Thymus (tissue), 14 donors: ENCODE measurements around the gene NT5DC3. TPM values are rescaled to one million over a fixed set of nuclear protein-coding genes. Genes with fewer than 3 reads are reported as not detected.

Experiments used
- DNase-seq, 9 donors: peaks; one replicate each; pipeline ENCODE4 v3.0.0-alpha.2; 2013; ENCODE audit warnings: low spot score in 9 of 9, low read depth in 6 of 9, missing footprints in 1 of 9
- H3K27ac ChIP-seq, 2 donors: one replicate each; pipeline ENCODE4 v1.5.1; 2013; ENCODE audit warnings: control low read depth in 1 of 2, low read depth in 1 of 2, low read length in 1 of 2, mild to moderate bottlenecking in 1 of 2, moderate library complexity in 1 of 2
- H3K27me3 ChIP-seq, 2 donors: one replicate each; pipeline ENCODE4 v1.5.1; 2013; ENCODE audit warnings: low read length in 1 of 2; ENCODE audit not compliant: control insufficient read depth in 2 of 2, insufficient read depth in 1 of 2
- H3K36me3 ChIP-seq, 2 donors: one replicate each; pipeline ENCODE4 v1.5.1; 2013; ENCODE audit warnings: low read length in 1 of 2, mild to moderate bottlenecking in 1 of 2, moderate library complexity in 1 of 2; ENCODE audit not compliant: control insufficient read depth in 2 of 2, insufficient read depth in 2 of 2
- H3K4me1 ChIP-seq, 2 donors: one replicate each; pipeline ENCODE4 v1.5.1; 2013; ENCODE audit warnings: low read length in 2 of 2; ENCODE audit not compliant: control insufficient read depth in 2 of 2, insufficient read depth in 2 of 2
- H3K4me3 ChIP-seq, 2 donors: one replicate each; pipeline ENCODE4 v1.5.1; 2013; ENCODE audit warnings: low read length in 2 of 2, control low read depth in 1 of 2, mild to moderate bottlenecking in 1 of 2
- H3K9me3 ChIP-seq, 2 donors: one replicate each; pipeline ENCODE4 v1.5.1; 2013; ENCODE audit warnings: low read length in 1 of 2, mild to moderate bottlenecking in 1 of 2; ENCODE audit not compliant: control insufficient read depth in 2 of 2, insufficient read depth in 1 of 2
- WGBS: extraction: QIAGEN DNeasy Blood & Tissue Kit; methylation state at CpG from one replicate; pipeline ENCODE4 v1.1.7; 2013; 5-methylcytosine and 5-hydroxymethylcytosine counted together
- long read RNA-seq, 10 donors: transcript quantifications; one replicate each; lab custom pipeline, GENCODE V29; 2026
- polyA plus RNA-seq: library from polyadenylated mRNA; stranded (reverse); fragments of 200-250 nt; gene quantifications from one replicate; pipeline ENCODE4 v1.2.3, GENCODE V29; 2013
- total RNA-seq: library from RNA; stranded (reverse); fragments of 120-200 nt; gene quantifications from one replicate; pipeline ENCODE4 v1.2.4, GENCODE V29; 2013
- donor health status: healthy.

Gene NT5DC3
- 1.6 TPM for total RNA-seq
- polyA plus RNA-seq = 2.1 TPM
- long read RNA-seq, donor 1 = 0 reads
- long read RNA-seq, donor 2 = 0 reads
- long read RNA-seq, donor 3 = 0 reads
- long read RNA-seq, donor 4 = 0 reads
- long read RNA-seq, donor 5 = 0 reads
- long read RNA-seq, donor 6 = 0 reads
- long read RNA-seq, donor 7 = 0 reads
- long read RNA-seq, donor 8 = 0 reads
- long read RNA-seq, donor 9 = 0 reads
- long read RNA-seq, donor 10 = 0 reads

DNA sequence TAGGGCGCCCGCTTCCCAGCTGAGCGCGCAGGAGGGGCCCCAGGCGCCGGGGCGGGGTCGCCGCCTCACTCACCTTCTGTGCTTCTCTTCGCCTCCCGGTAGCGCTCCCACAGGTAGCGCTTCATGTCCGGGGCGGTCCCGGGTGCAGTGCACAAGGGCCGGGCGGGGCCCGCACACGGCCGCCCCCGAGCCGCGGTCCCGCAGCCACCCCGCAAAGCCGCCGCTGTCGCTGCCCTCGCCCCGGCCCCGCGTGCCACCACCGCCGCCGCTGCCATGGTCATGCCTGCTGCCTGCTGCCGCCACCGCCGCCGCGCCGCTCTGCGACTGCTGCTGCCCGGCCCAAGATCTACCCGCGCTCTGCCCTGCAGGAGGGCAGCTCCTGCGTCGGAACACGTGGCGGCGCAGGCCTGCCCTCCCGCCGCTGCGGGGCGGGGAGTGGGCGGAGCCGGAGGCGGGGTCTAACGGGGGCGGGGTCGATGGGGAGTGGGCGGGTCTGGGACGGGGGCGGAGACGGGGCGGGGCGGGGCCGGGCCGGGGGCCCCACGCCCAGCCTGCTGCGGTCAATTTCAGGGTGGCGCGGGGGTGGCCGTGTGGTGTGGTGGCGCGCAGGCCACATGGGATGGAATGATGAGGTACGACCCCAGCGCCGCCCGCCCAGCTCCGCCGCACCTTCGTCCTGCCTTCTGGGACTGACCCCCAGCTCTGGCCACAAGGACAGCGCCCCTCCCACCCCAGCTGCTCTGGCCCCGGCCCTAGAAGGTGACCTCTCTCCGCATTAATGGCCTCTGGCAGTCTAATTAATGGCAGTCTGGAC is at the start of gene NT5DC3:
TSS of gene NT5DC3 (minus strand) at position 359 of the 814 bp plus-strand sequence. CDS start at position 281, 78 bp downstream.
- H3K9me3 ChIP-seq = no peaks in the 10 kb centered on the region
- H3K4me1 ChIP-seq = peaks cover 8 to 13% of the 10 kb centered on the region in 2 donors
- H3K36me3 ChIP-seq = no peaks in the 10 kb centered on the region
- no peak within 1 kb of the TSS for H3K27ac ChIP-seq
- DNase-seq = peak; percentile 8 to 79 (median 55)
- peak within 1 kb of the TSS; percentile 52 to 61 for H3K4me3 ChIP-seq
- WGBS = 1% methylated on average over 86 of the region's 86 CpGs
- peaks cover 8 to 29% of the 10 kb centered on the region in 2 donors for H3K27me3 ChIP-seq

DNA sequence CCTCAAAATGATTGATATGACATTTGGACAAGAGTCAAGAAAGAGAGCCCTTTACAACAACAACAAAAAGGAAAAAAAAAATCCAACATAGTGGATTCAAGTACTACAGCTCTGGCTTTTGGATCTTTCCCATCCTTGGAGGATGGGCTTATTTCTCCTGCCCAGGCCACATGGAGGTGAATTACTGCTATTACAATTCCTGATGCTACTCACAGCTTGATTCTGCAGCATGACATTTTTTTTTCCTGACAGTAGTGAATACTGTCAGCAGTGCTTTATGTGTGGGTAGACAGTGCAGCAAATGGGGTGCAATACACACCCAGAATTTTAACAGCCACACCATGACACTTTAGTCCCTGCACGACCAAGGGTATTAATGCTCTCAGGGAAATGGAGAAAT is 46.7 kb upstream of the NT5DC3 start:
- Histone ChIP-seq H3K27me3 (no peaks in the 10 kb centered on the region), H3K9me3 (no peaks in the 10 kb centered on the region), H3K4me1 (peaks cover 11 to 48% of the 10 kb centered on the region in 2 donors), H3K36me3 (no peaks in the 10 kb centered on the region), H3K4me3 (no peak overlapping the region), H3K27ac (peak overlapping the region in 1 of 2 donors; percentile 2)
- 96% methylated on average over 1 of the region's 1 CpG for WGBS
- DNase-seq = no peak

DNA sequence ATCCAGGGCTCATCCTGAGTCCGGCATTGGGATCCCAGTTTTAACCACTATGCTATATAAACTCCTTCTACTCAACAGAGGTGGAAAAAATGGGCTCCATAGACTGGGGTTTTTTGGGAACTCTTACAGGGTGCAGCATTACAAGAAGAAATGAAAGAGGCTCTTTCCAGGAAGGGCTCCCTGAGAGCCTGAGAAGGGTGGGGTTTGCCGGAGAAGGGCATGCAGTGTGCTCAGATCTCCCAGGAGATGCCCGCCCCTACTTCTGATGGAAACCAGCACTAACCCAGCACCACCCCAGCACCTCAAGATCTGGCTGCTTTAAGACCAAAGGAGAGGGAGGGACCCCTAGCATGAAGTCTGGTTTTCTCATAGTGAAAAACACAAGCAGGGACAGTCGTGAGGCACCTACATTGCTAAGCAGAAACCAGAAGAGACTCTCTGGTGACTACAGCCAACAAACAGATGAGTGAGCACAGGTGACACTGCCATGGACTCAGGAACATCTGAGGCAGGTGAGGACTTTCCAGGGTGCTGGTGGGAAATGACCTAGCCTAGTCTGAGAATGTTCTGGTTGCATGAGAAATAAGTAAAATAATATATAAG is 45.3 kb upstream of the NT5DC3 start:
- 72% methylated on average over 4 of the region's 4 CpGs for WGBS
- Histone ChIP-seq H3K4me3 (no peak overlapping the region), H3K27me3 (no peaks in the 10 kb centered on the region), H3K4me1 (peaks cover 11 to 50% of the 10 kb centered on the region in 2 donors), H3K9me3 (no peaks in the 10 kb centered on the region), H3K36me3 (no peaks in the 10 kb centered on the region), H3K27ac (peak overlapping the region in 1 of 2 donors; percentile 24)
- DNase-seq = no peak

DNA sequence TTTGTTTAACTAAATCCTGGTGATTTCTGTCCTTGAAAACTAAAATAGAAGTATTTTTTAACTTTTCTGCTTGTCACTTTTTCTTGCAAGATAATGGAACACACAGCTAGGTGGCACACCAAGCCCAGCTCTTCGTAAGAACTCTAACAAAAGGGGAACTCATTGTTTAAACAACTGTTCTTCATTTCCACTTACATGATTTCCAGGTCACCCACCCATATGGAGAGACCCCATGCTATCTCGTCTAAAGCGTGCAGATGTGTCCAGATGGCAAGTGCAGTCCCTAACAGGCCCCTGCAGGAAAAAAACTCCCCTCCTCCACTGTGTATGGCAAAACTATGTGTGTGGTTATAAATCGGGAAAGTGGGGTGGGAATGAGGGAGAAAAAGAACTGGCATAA is 43.3 kb upstream of the NT5DC3 start:
- Histone ChIP-seq H3K27ac (no peak overlapping the region), H3K4me3 (no peak overlapping the region), H3K4me1 (peaks cover 8 to 43% of the 10 kb centered on the region in 2 donors), H3K27me3 (no peaks in the 10 kb centered on the region), H3K36me3 (no peaks in the 10 kb centered on the region), H3K9me3 (no peaks in the 10 kb centered on the region)
- WGBS = 26% methylated on average over 4 of the region's 4 CpGs
- DNase-seq = peak in 8 of 9 donors; percentile 43 to 84 (median 58)

DNA sequence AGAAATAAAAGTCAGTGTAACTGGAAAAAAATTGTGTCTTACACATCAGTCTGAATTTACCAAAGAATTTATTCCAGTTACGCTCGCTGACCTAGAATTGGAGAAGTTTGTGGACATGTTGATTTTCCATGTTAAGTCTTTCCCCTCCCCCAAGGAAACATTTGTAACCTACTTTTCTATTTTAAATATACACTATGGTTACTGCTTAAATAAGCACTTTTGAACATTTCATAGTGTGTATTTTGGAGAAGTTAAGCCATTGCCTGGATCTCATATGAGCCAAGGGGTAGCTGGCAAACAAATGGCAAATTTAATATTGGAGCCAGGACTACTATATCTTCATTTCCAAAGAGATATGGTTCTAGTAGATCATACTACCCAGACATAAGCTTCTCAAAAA is 42.9 kb upstream of the NT5DC3 start:
- DNase-seq = no peak
- 99% methylated on average over 2 of the region's 2 CpGs for WGBS
- Histone ChIP-seq H3K4me1 (peaks cover 8 to 41% of the 10 kb centered on the region in 2 donors), H3K4me3 (no peak overlapping the region), H3K36me3 (no peaks in the 10 kb centered on the region), H3K9me3 (no peaks in the 10 kb centered on the region), H3K27me3 (no peaks in the 10 kb centered on the region), H3K27ac (no peak overlapping the region)

DNA sequence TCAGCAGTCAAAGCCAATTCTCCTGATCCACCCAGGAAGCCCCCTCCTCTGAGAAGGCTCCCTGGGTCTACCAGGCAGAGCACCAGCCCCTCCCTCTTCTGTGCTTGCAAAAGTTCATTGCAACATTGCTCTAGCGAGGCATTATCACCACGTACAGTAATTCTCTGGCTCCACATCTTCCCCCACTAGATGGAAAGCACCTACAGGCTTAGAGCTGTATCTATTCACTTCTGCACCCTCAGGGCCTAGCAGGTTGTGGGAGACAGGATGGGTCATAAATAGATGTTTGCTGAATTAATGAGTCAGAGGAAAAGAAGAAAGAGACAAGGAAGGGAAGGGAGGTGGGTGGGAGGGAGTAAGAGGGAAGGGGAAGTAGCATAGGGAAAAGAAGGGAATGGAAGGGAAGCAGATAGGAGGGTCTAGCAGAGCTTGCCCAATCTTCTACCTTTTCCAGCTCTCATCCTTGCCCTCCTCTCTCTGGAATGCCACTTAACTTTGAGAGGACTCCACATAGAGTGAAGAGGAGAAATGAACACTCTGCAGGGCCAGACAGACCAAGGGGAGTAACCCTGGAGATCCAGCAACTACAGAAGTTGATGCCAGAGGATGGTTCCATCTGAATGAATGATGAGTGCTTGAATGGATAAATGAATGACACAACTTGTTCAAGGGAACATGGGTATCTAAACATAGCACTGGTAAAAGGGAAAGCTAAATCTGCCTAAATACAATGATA is 42.0 kb upstream of the NT5DC3 start:
- 85% methylated on average over 2 of the region's 2 CpGs for WGBS
- no peak for DNase-seq
- H3K9me3 ChIP-seq = no peaks in the 10 kb centered on the region
- no peak overlapping the region for H3K4me3 ChIP-seq
- no peaks in the 10 kb centered on the region for H3K27me3 ChIP-seq
- no peaks in the 10 kb centered on the region for H3K36me3 ChIP-seq
- H3K4me1 ChIP-seq = peaks cover 10 to 44% of the 10 kb centered on the region in 2 donors
- no peak overlapping the region for H3K27ac ChIP-seq

DNA sequence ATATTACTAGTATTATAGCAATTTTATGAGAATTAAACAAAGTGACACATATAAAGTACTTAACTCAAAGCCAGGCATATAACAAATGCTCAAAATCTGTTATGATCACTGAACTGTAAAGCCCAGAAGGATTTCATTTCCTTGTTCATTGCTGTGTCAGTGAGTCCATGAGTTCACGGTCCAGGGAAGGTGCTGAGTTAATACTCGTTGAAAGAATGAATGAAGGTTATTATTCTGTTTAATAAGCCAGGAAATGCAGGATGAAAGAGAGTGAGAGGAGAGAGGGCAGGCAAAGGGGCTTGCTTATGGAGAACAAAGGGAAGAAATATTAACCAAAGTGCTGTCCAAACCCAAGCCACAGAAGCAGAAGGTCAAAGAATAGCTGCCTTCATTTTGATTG is 40.2 kb upstream of the NT5DC3 start:
- no peaks in the 10 kb centered on the region for H3K9me3 ChIP-seq
- H3K27ac ChIP-seq = no peak overlapping the region
- H3K4me1 ChIP-seq = peaks cover 11 to 31% of the 10 kb centered on the region in 2 donors
- no peak overlapping the region for H3K4me3 ChIP-seq
- 80% methylated on average over 2 of the region's 2 CpGs for WGBS
- DNase-seq = no peak
- no peaks in the 10 kb centered on the region for H3K36me3 ChIP-seq
- H3K27me3 ChIP-seq = no peaks in the 10 kb centered on the region

DNA sequence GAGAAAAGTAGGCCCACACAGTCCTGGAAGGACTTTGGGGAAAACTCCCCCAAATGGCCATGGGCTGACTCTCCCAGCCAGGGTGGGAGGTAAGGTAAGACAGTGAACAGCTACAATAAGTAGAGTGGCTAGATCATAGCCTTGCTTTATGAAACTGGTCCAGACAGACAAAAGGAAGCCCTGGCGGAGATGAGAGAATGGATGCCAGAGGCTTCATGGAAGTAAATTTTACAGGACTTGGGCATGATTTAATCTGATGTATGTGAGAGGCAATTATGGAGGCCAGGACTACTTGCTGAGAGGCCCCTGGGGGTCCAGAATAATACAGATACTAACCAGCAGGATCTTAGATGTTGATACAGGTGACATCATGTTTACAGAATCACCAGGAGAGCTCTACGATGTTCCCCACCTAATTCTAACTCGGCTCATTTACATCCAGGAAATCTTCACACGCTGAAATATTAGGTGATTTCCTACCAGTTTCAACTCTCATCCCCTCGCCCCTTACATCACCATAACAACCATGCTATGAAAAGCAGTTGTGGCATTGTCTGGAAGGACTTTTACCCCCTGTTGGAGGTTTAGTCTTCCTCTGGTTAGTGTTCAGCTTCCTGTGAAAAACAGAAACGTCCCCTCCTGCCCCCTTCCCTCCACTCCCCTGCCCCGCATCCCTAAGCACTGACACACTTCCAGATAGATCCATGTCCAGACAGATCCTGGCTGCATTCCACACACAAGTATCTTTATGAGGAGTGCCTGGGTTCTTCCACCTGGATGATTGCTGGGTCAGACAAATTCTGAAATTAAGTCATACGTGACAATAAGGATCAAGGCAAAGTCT is 39.5 kb upstream of the NT5DC3 start:
- DNase-seq = no peak
- WGBS = 26% methylated on average over 8 of the region's 8 CpGs
- H3K27ac ChIP-seq = peak overlapping the region; percentile 42 to 58
- H3K4me3 ChIP-seq = no peak overlapping the region
- no peaks in the 10 kb centered on the region for H3K36me3 ChIP-seq
- no peaks in the 10 kb centered on the region for H3K27me3 ChIP-seq
- peaks cover 11 to 24% of the 10 kb centered on the region in 2 donors for H3K4me1 ChIP-seq
- no peaks in the 10 kb centered on the region for H3K9me3 ChIP-seq
